ENCODE results near the gene SOX21.
"Not testable (repeated sequence)": the region's sequence is repeated elsewhere in the genome, so short reads cannot be mapped to it uniquely, and the experiment has no call there.

The SOX21 gene

GRCh38 chr13:94712287-94712811, at the start of gene SOX21:
SOX21 (minus strand) TSS chr13:94712545; CDS start chr13:94712049, 496 bp downstream.
- FAIRE-seq, result no peak

- no peak for FAIRE-seq
These were observed 49.1 kb upstream of the SOX21 start for GRCh38 chr13:94761407-94761806.

GRCh38 chr13:94759120-94759728, 46.9 kb upstream of the SOX21 start:
- no peak for FAIRE-seq

- no peak for FAIRE-seq
These were observed 46.2 kb upstream of the SOX21 start for GRCh38 chr13:94758436-94758960.

GRCh38 chr13:94753327-94753726, 41.0 kb upstream of the SOX21 start:
- no peak for FAIRE-seq

GRCh38 chr13:94749162-94749561, 36.8 kb upstream of the SOX21 start:
- FAIRE-seq, result no peak

- no peak for FAIRE-seq
These were observed 26.9 kb upstream of the SOX21 start for GRCh38 chr13:94739235-94739634.

GRCh38 chr13:94731028-94731427, 18.7 kb upstream of the SOX21 start:
- FAIRE-seq, result no peak

GRCh38 chr13:94729941-94730340, 17.6 kb upstream of the SOX21 start:
- not testable (repeated sequence) for FAIRE-seq

- FAIRE-seq, result no peak
These were observed 14.1 kb upstream of the SOX21 start for GRCh38 chr13:94726425-94726824.

- no peak for FAIRE-seq
These were observed 10.4 kb upstream of the SOX21 start for GRCh38 chr13:94722609-94723345.

GRCh38 chr13:94718697-94719096, 6.4 kb upstream of the SOX21 start:
- FAIRE-seq, result not testable (repeated sequence)

GRCh38 chr13:94717916-94718315, 5.6 kb upstream of the SOX21 start:
- FAIRE-seq, result no peak

GRCh38 chr13:94716016-94716415, 3.7 kb upstream of the SOX21 start:
- no peak for FAIRE-seq

GRCh38 chr13:94713561-94714182, 1.3 kb upstream of the SOX21 start:
- no peak for FAIRE-seq

GRCh38 chr13:94712812-94713560, 641 bp upstream of the SOX21 start:
- no peak for FAIRE-seq

- FAIRE-seq, result no peak
These were observed 621 bp downstream of the SOX21 start for GRCh38 chr13:94711561-94712286.

- no peak for FAIRE-seq
These were observed 1.3 kb downstream of the SOX21 start for GRCh38 chr13:94710881-94711560.

- FAIRE-seq, result no peak
These were observed 2.1 kb downstream of the SOX21 start for GRCh38 chr13:94710065-94710781.

GRCh38 chr13:94709001-94709834, 3.1 kb downstream of the SOX21 start:
- no peak for FAIRE-seq
